ENCODE measurements around the gene SQSTM1. TPM values are rescaled to one million over a fixed set of nuclear protein-coding genes. Genes with fewer than 3 reads are reported as not detected.
A peak's percentile ranks its signal among the peaks of the same experiment; 100 is the strongest.

The SQSTM1 gene
- total and polyA plus RNA-seq, 2 of the 8 experiments (the other 6 are each of a cell fraction or from before 2014, with no cell fraction given): 78.6 to 110 TPM

DNA sequence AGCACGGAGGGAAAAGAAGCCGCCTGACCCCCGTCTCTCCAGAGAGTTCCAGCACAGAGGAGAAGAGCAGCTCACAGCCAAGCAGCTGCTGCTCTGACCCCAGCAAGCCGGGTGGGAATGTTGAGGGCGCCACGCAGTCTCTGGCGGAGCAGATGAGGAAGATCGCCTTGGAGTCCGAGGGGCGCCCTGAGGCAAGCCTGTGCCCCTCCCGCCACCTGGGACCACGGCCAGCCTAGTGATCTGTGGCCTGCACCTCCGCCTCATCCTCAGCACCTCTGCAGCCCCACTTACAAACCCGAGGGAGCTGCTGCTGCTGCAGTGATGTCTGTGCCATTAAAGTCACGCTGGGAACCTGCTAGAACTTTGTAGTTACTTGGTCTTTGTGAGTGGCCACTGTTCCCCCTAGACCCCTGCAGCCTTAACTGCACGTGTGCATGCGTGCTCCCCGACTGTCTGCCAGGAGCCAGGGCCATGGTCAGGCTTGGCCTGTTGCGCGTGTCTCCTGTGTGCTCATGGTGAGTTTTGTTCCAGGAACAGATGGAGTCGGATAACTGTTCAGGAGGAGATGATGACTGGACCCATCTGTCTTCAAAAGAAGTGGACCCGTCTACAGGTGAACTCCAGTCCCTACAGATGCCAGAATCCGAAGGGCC lies 12.5 kb downstream of the SQSTM1 start:
- Histone ChIP-seq H2BK5ac (ENCODE audit: low read depth, low read length) (no peak overlapping the region), H3K4ac (replicated peaks; ENCODE audit: insufficient read length, low read depth, low read length) (no peak overlapping the region), H3K79me1 (ENCODE audit: low read depth, low read length) (no peaks in the 10 kb centered on the region; the same call in 1 of the 2 replicates), H3K23ac (ENCODE audit: insufficient read length) (no peak overlapping the region), H3K27ac (ENCODE audit: low read depth, low read length) (no peak overlapping the region), H2BK15ac (ENCODE audit: low read length) (no peak overlapping the region), H4K91ac (replicated peaks; ENCODE audit: insufficient read length, low read length) (no peak overlapping the region), H3K27me3 (replicated peaks in 1 of 4; ENCODE audit: control insufficient read depth in 3 of 4, extremely low read depth in 1 of 4, insufficient read depth in 3 of 4, low read length in 3 of 4) (no peaks in the 10 kb centered on the region), H3K14ac (ENCODE audit: insufficient read length) (no peak overlapping the region), H2BK20ac (ENCODE audit: low read length) (no peak overlapping the region), H3K23me2 (ENCODE audit: low read depth, low read length) (no peaks in the 10 kb centered on the region), H2AK5ac (ENCODE audit: low read depth, low read length) (no peak overlapping the region), H2BK120ac (replicated peaks; ENCODE audit: low read depth, low read length) (no peak overlapping the region), H2BK12ac (ENCODE audit: low read depth, low read length) (no peak overlapping the region), H4K5ac (ENCODE audit: insufficient read length, low read depth, low read length) (no peak overlapping the region), H3K36me3 (ENCODE audit: control insufficient read depth in 2 of 4, insufficient read depth in 4 of 4, low read length in 3 of 4) (peaks cover 31 to 75% (median 55%) of the 10 kb centered on the region in 4 experiments), H3K56ac (replicated peaks; ENCODE audit: insufficient read length, low read depth, low read length) (no peak overlapping the region), H3K79me2 (ENCODE audit: control insufficient read depth in 1 of 2, insufficient read depth in 2 of 2, low read length in 2 of 2) (no peaks in the 10 kb centered on the region), H3K4me3 (ENCODE audit: extremely low read depth in 1 of 4, insufficient read depth in 2 of 4, low read depth in 3 of 4, low read length in 4 of 4) (no peak overlapping the region), H3K9me3 (ENCODE audit: insufficient read depth in 2 of 2, low read depth in 1 of 2, low read length in 1 of 2) (no peaks in the 10 kb centered on the region; a peak in 1 of 4 replicates), H3K9ac (replicated peaks in 1 of 4; ENCODE audit: extremely low read depth in 1 of 4, low read depth in 3 of 4, low read length in 3 of 4) (no peak overlapping the region), H4K8ac (ENCODE audit: extremely low read depth, insufficient read depth, low read length) (peak overlapping the region; percentile 4; the same call in 1 of the 2 replicates), H4K20me1 (replicated peaks in 1 of 2; ENCODE audit: control insufficient read depth in 1 of 2, insufficient read depth in 2 of 2, low read length in 2 of 2) (peaks cover 8 to 10% of the 10 kb centered on the region in 2 experiments), H3K4me1 (replicated peaks in 1 of 4; ENCODE audit: control insufficient read depth in 3 of 4, insufficient read depth in 4 of 4, low read length in 3 of 4) (peaks cover 0 to 3% (median 1%) of the 10 kb centered on the region in 4 experiments; a peak in 4 of 7 replicates), H3K4me2 (ENCODE audit: insufficient read depth in 1 of 2, low read depth in 2 of 2, low read length in 2 of 2) (no peak overlapping the region), H3K18ac (ENCODE audit: extremely low read depth, low read length) (no peak overlapping the region), H2AFZ (ENCODE audit: low read length) (no peak overlapping the region)
- CTCF ChIA-PET (ENCODE audit: partially characterized antibody): interaction anchor here (0.7 to 1.9 kb wide), 8 partner anchors 11 to 496 kb away, joined by 3 to 8 read pairs (median 3); no protein-coding TSS in a partner anchor
- 91% methylated on average over 23 of the region's 23 CpGs; no CpG with 5 or more reads in 1 of the 2 experiments for WGBS, 2 experiments (ENCODE audit: extremely low coverage in 1 of 2, insufficient coverage in 1 of 2, insufficient read length in 1 of 2, insufficient replicate concordance in 2 of 2, low coverage in 1 of 2, low lambda C conversion rate in 2 of 2, missing lambda C conversion rate in 1 of 2)
- POLR2A ChIA-PET (ENCODE audit: partially characterized antibody): interaction anchor here (1.0 to 5.7 kb wide), 8 partner anchors 9 to 75 kb away, joined by 3 to 47 read pairs (median 6); partner anchors contain the start of gene SQSTM1
- DNase-seq (ENCODE audit: low read depth in 1 of 2, low spot score in 2 of 2) (no peak), FAIRE-seq (no peak)
- TF ChIP-seq POLR2A (IDR thresholded peaks at IDR 0.05; ENCODE audit: control extremely low read depth in 1 of 2, low read depth in 2 of 2, low read length in 2 of 2): no peak; a peak in 1 of 3 replicates

Measured in H1 (cell line).